NB4 (cell line): ENCODE results near the gene TRMT1.

ENCODE experiments used
- POLR2A ChIP-seq: IDR thresholded peaks from 2 replicates; pipeline ENCODE4 v1.6.1; 2011; ENCODE audit warnings: mild to moderate bottlenecking; ENCODE audit not compliant: insufficient read length; ENCODE audit errors: extremely low read depth
- TF ChIP-seq, protein P1 (sequence below): IDR thresholded peaks from one replicate; pipeline ENCODE4 v1.5.1; 2012; ENCODE audit warnings: low read depth, low read length

DNA sequence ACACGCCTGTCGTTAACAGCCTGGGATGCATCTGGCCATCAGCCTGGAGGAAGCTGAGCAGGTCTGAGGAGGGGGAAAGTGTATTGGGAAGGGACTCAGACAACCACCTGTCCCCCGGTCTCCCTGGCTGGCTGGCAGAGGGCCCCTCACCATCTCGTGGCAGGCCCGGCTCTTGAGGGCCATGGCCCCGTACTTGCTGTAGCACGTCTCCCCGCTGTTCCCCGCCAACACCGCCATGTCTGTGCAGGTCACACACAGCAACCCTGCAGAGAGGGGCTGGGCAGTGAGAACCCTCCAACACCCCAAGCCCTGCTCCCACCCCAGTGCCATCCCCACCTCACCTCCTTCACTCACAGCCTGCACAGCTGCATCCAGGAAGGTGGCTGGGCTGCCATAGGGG, 4.0 kb downstream of the TRMT1 start:
- TF ChIP-seq, protein P1, sequence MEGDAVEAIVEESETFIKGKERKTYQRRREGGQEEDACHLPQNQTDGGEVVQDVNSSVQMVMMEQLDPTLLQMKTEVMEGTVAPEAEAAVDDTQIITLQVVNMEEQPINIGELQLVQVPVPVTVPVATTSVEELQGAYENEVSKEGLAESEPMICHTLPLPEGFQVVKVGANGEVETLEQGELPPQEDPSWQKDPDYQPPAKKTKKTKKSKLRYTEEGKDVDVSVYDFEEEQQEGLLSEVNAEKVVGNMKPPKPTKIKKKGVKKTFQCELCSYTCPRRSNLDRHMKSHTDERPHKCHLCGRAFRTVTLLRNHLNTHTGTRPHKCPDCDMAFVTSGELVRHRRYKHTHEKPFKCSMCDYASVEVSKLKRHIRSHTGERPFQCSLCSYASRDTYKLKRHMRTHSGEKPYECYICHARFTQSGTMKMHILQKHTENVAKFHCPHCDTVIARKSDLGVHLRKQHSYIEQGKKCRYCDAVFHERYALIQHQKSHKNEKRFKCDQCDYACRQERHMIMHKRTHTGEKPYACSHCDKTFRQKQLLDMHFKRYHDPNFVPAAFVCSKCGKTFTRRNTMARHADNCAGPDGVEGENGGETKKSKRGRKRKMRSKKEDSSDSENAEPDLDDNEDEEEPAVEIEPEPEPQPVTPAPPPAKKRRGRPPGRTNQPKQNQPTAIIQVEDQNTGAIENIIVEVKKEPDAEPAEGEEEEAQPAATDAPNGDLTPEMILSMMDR, result no peak
- TF ChIP-seq POLR2A, result no peak
